Vagina (tissue), 2 donors: Measurements from ENCODE around the gene KCNK16.

Source experiments
- CTCF ChIP-seq, 3 experiments: fragments of 450-650 bp in 2 of 3; fragments of 200-600 bp in 1 of 3; sonication (generic) in 1 of 3; IDR thresholded peaks; one replicate each; pipeline ENCODE4 v1.5.1; 2017 to 2019; ENCODE audit warnings: antibody characterized with exemption in 3 of 3, mild to moderate bottlenecking in 2 of 3, moderate library complexity in 2 of 3
- POLR2AphosphoS5 ChIP-seq, 2 donors: sonication (generic); formaldehyde crosslinking; IDR thresholded peaks; one replicate each; pipeline ENCODE4 v1.9.0; 2017; ENCODE audit warnings: antibody characterized with exemption in 2 of 2, mild to moderate bottlenecking in 2 of 2, low read depth in 1 of 2; ENCODE audit not compliant: insufficient read depth in 1 of 2

GRCh38 chr6:39302011-39302410, 20.5 kb downstream of the KCNK16 start:
- TF ChIP-seq CTCF (IDR thresholded peaks at IDR 0.05) (no peak), POLR2AphosphoS5 (IDR thresholded peaks at IDR 0.05; ENCODE audit: insufficient read depth in 1 of 2, low read depth in 1 of 2) (no peak)
